Measurements from ENCODE around the gene C5orf34. TPM values are rescaled to one million over a fixed set of nuclear protein-coding genes. Genes with fewer than 3 reads are reported as not detected.

Gene C5orf34
- total and polyA plus RNA-seq, 9 of the 15 experiments (the other 6 are each of a cell fraction or from before 2014, with no cell fraction given): 13.2 to 32.6 (median 20.7) TPM

DNA sequence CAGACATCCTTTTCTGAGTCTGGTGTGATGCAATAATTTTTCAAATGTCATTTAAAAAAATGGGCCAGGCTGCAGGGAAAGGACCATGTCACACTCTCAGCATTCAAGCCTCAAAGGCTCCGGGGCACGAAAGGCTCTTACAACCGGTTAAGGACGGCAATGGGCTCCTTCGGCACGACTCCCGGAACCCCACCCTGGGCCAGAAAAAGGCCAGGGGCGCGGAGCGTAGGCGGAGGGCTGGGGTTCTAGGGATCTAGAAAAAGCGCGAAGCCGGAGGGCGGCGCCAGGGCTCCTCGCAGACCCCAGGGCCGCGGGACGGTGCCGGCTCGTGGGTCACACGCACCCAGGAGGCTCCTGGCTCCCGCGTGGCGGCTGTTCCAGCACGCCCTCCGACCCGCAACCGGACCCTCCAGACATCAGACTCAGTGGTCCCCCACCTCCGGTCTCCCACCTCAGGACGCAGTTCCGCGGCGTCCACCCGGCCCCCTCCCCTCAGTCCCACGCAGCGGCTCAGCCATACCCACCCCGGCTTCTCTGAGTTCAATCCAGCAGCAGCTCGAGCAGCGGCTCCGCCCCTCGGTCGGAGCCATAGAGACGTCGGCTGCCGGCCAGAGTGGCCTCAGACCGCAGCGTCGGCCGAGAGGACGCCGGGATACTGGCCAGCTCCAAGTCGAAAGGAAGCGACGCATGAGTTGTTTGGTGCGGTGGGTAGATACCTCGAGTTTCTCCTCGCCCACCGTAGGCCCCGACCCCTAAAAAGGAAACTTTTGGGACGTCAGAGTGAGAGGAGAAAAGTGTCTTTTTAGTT lies 31.4 kb downstream of the C5orf34 start, which contains the start of gene TMEM267 (continued):
- TF ChIP-seq MTA3 (IDR thresholded peaks at IDR 0.05; ENCODE audit: borderline replicate concordance) (peak; percentile 68), CREB1 (IDR thresholded peaks at IDR 0.05) (peak; percentile 55), CREB1 (CRISPR knock-in tag; IDR thresholded peaks at IDR 0.05) (peak; percentile 5; the same call in 1 of the 2 replicates), KAT8 (IDR thresholded peaks at IDR 0.05; ENCODE audit: low read depth) (no peak), SRSF9 (IDR thresholded peaks at IDR 0.05; ENCODE audit: borderline replicate concordance, low read depth, low read length) (no peak), RFX5 (IDR thresholded peaks at IDR 0.05; ENCODE audit: low read depth, low read length) (no peak), ZNF280B (CRISPR knock-in tag; IDR thresholded peaks at IDR 0.05) (no peak), ZNF75A (CRISPR knock-in tag; IDR thresholded peaks at IDR 0.05) (no peak), NR0B1 (IDR thresholded peaks at IDR 0.05; ENCODE audit: partially characterized antibody) (no peak), SNRNP70 (optimal IDR thresholded peaks at IDR 0.05; ENCODE audit: low read depth, low read length) (no peak), ZBTB49 (CRISPR knock-in tag; IDR thresholded peaks at IDR 0.05; ENCODE audit: borderline replicate concordance) (no peak), HDAC6 (IDR thresholded peaks at IDR 0.05; ENCODE audit: low read depth, low read length) (no peak), ZNF316 (IDR thresholded peaks at IDR 0.05) (no peak), STAT5B (CRISPR knock-in tag; IDR thresholded peaks at IDR 0.05) (no peak), ILK (tag; IDR thresholded peaks at IDR 0.05; ENCODE audit: borderline replicate concordance, low read depth) (no peak), U2AF1 (optimal IDR thresholded peaks at IDR 0.05; ENCODE audit: low read depth, low read length) (no peak), CHD1 (IDR thresholded peaks at IDR 0.05; ENCODE audit: low read length) (peak; percentile 88), RFX1 (IDR thresholded peaks at IDR 0.05) (no peak), PKNOX1 (IDR thresholded peaks at IDR 0.05) (no peak)
- TF ChIP-seq, protein P1, sequence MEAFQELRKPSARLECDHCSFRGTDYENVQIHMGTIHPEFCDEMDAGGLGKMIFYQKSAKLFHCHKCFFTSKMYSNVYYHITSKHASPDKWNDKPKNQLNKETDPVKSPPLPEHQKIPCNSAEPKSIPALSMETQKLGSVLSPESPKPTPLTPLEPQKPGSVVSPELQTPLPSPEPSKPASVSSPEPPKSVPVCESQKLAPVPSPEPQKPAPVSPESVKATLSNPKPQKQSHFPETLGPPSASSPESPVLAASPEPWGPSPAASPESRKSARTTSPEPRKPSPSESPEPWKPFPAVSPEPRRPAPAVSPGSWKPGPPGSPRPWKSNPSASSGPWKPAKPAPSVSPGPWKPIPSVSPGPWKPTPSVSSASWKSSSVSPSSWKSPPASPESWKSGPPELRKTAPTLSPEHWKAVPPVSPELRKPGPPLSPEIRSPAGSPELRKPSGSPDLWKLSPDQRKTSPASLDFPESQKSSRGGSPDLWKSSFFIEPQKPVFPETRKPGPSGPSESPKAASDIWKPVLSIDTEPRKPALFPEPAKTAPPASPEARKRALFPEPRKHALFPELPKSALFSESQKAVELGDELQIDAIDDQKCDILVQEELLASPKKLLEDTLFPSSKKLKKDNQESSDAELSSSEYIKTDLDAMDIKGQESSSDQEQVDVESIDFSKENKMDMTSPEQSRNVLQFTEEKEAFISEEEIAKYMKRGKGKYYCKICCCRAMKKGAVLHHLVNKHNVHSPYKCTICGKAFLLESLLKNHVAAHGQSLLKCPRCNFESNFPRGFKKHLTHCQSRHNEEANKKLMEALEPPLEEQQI (IDR thresholded peaks at IDR 0.05): no peak

Measured in K562 (cell line).